GM21367 (cell line): ENCODE measurements around the gene PCDHGA10.
A peak's percentile ranks its signal among the peaks of the same experiment; 100 is the strongest.
"Not testable (repeated sequence)": the region's sequence is repeated elsewhere in the genome, so short reads cannot be mapped to it uniquely, and the experiment has no call there.

Experiments used
- ATAC-seq: cut with Tn5 transposase; IDR thresholded peaks from one replicate; pipeline ENCODE4 v1.9.1; 2021; ENCODE audit not compliant: unreplicated experiment

Gene PCDHGA10

GRCh38 chr5:141420855-141421488, 8.2 kb downstream of the PCDHGA10 start, which contains the start of gene PCDHGA11:
TSS of gene PCDHGA11 (plus strand) at chr5:141421051. CDS start at chr5:141421228, 177 bp downstream.
- peak; percentile 52 for ATAC-seq

GRCh38 chr5:141421489-141421855, 8.7 kb downstream of the PCDHGA10 start:
- ATAC-seq = no peak

GRCh38 chr5:141422742-141423291, 10.0 kb downstream of the PCDHGA10 start:
- ATAC-seq = no peak

- no peak for ATAC-seq
Observed at GRCh38 chr5:141427783-141428426, 15.1 kb downstream of the PCDHGA10 start.

- no peak for ATAC-seq
Observed at GRCh38 chr5:141430332-141431113, 17.7 kb downstream of the PCDHGA10 start, which contains the start of gene PCDHGA12. TSS of gene PCDHGA12 (plus strand) at chr5:141430507. CDS start at chr5:141430760, 253 bp downstream.

GRCh38 chr5:141431286-141431685, 18.5 kb downstream of the PCDHGA10 start:
- no peak for ATAC-seq

GRCh38 chr5:141432308-141432707, 19.5 kb downstream of the PCDHGA10 start:
- ATAC-seq = not testable (repeated sequence)

GRCh38 chr5:141432726-141433125, 19.9 kb downstream of the PCDHGA10 start:
- ATAC-seq = not testable (repeated sequence)

GRCh38 chr5:141434006-141434405, 21.2 kb downstream of the PCDHGA10 start:
- no peak for ATAC-seq

GRCh38 chr5:141437221-141437620, 24.4 kb downstream of the PCDHGA10 start:
- ATAC-seq = no peak

GRCh38 chr5:141439411-141440141, 26.8 kb downstream of the PCDHGA10 start:
- ATAC-seq = no peak

- no peak for ATAC-seq
Observed at GRCh38 chr5:141440341-141440740, 27.6 kb downstream of the PCDHGA10 start.

GRCh38 chr5:141441571-141442170, 28.9 kb downstream of the PCDHGA10 start:
- no peak for ATAC-seq

- no peak for ATAC-seq
Observed at GRCh38 chr5:141465351-141465750, 52.6 kb downstream of the PCDHGA10 start.
